ENCODE data around the gene FKBP6.

GRCh38 chr7:73382934-73383503 lies 55.1 kb downstream of the FKBP6 start:
- no peak for TF ChIP-seq YY1 (IDR thresholded peaks at IDR 0.05; ENCODE audit: insufficient read depth, insufficient read length)
- TF ChIP-seq ZNF274 (IDR thresholded peaks at IDR 0.05; ENCODE audit: low read depth, low read length) = no peak
